G401.6 (cell line): ENCODE measurements around the gene EPO.
"Not testable (repeated sequence)": the region's sequence is repeated elsewhere in the genome, so short reads cannot be mapped to it uniquely, and the experiment has no call there.

Source experiments
- FAIRE-seq: peaks from 2 replicates; lab custom pipeline; 2012; peaks lifted over from hg19 to GRCh38; lab: Jason Lieb, UNC

Gene EPO

DNA sequence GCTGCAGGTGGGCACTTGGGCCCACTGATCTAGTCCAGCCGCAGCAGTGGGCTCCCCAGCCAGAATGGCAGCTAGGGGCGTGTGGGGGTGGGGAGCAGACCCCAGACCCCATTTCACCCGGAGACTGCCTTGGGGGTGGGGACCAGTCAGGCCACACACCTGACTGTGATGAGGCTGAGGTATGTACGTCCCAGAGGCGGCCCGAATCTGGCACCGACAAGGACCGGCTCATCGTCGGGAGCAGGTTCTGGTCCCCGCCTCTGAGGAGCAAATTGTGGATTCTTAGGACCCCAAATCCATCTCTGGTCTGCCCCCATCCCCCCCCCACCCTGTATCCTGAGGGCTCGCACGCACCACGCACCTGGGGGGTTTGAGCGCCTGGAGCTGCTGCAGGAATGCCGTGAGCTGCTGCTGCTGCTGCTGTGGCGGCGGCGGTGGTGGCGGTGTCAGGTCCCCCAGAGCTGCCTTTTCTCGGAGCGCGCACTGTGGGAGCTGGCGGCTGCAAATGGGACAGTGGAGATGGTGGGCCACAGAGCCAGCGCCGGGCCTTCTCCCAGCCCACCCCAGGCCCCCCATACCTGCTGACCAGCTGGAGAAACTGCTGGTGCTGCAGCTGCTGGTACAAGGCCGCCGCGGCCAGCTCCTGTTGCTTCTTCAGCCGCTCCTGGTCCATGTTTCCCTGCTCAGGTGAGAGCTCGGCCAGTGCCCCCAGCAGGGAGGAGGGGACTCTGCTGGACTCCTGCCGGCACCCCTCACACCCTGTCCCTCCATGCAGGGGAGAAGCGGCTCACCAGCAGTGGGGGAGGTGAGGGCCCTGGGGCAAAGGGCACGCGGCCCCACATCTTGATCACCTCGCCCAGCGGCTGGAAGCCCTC is 36.4 kb upstream of the EPO start:
- no peak for FAIRE-seq

DNA sequence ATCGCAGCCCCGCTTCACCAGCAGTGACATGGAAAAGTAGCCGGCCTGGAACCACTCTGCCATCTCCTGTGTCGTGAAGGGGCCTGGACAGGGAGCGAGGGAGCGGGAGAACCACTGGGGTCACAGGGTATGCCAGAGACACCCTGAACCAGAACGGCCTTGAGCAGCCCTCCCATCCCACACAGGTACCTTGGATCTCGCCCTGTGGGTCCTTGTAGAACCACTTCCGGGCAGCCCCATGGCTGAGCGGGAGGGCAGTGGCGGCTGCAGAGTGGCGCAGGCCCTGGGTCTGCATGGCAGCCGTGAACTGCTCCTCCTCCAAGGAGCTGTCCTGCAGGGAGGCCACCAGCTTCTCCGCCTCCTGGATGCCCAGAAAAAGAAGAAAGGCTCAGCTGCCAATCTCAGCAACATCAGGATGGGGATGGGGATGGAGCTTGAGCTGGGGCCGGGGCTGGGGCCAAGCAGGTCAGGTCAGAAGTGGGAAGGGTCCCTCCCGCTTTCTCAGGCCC is 35.7 kb upstream of the EPO start:
- no peak for FAIRE-seq

DNA sequence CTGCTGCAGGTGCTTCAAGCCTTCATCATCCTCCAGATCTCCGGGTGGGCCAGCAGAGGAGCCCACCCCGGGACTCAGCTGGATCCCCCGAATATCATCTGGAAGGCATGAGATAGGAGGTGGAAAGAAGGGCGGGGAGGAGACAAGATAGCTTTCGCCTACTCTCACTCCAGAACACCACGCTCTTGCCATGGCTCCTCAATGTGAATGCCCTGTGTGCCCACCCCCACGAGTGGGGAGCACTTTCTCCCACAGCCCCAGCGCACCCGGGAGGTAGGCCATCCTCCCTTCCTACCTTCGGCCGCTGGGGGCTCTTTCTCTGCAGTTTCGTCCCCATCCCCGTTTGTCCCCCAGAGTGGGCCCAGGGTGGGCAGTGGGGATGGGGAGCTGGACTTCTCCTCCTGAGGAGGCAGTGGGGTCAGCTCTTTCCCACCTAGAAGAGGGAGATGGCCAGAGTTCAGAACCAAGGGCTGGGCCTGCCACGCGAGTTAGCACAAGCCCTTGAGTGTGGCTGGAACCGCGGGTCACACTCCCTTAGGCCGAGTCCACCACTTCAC is 35.1 kb upstream of the EPO start:
- FAIRE-seq = no peak

DNA sequence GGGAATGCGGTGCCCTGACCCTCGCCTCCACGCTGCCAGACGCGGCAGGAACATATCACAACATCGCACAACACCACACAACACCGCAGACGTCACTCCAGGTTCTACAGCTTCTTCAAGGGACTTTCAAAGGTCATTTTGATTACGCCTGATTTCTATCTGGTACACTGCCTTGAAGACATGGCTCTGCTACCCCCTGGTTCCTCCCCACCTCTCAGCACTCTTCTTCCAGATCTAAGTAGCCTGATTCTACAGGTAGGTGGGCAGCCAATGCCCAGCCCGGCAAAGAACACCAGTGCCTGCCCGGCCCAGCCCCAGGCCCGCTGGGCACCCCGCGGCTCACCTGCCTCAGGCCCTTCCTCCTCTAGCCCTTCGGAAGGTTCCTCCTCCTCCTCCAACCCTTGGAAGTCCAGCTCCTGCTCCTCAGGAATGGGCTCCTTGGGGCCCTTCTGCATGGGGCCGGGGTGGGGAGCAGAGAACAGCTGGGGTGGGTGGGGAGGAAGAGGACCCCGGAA is 34.6 kb upstream of the EPO start:
- no peak for FAIRE-seq

DNA sequence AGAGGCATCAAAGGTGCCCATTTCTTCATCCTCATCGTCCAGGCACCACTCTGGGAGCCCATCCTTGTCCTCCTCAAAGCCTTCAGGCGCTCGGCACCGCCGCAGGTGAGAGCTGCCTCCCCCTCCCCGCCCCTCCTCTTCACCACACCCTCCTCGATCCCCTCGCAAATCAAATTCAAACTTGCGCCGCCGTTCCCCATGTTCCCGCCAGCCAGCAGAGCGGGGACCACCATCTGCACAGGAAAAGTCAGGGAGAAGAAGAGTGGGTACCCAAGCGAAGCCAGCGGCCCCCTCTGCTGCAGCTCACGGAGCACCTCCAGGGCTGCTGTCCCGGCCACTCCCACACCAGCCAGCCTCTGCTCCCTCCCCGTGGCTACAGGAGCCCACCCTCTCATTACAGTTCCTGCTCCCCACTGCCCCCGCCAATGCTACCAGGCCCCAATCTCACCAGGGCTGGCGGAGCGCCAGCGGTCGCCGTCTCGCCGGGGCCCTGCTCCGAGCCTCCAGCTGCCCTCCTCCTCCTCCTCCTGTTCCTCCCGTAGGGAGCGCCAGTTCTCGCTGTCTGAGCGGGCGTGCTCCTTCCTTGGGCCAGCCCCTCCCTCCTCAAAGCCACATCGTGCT is 34.0 kb upstream of the EPO start:
- no peak for FAIRE-seq

DNA sequence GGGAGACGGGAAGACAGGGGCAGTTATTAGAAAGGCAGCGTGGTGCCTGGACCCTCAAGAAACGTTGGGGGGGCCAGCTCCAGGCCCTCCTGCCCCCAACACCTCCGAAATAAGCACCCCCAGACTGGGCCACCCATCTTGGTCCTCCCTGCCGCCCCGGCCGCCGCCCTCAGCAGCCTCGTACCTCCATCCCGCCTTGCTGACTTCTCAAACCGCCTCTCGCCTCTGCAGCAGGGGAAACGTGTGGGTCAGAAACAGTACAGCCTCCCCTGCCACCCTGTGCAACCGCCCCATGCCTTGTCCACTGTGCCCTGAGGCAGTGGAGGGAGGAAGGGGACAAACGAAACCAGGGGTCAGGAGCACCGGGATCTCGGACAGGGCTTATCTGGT is 33.5 kb upstream of the EPO start:
- no peak for FAIRE-seq

DNA sequence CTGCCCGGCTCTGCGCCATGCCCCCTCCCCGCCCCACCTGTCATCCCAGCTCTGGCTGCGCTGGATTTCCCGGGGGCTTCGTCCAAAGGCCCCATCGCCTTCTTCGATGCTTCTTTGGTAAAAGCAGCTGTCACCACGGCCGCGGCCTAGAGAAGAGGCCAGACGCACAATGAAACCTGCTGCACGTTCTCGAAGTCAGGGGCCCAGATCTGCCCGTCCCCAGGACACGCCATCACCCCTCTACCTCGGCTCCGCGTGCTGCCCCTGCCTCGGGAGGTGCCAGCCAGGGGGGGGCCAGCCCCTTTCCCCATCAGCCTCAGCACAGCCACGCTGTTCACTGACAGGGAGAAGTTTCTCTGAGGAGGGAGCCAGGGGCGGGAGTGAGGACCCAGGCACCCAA is 33.0 kb upstream of the EPO start:
- no peak for FAIRE-seq

DNA sequence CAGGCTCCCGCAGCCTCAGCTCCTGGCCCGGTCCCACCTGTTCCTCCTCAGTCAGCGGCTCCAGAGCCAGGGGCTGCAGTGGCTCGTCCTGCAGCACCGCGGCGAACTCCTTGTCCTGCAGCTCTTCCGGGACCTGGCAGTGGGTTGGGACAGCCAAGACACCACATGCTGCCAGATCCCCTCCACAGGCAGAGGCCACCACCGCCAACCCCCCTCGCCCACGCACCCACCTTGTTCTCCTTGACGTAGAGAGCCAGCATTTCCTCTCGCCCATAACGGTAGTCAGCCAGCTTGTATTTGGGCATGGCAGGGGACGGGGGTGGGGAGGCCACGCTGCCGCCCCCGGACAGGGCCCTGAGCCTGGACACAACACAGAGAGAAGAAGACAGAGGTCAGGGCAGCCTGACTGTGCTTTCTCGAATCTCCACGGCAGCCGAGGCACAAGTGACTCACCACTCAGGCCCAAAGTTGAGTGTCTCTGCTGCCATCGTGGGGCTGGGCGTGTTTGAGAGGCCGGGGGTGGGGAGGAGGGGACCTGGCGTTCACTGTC is 32.4 kb upstream of the EPO start:
- FAIRE-seq = no peak

DNA sequence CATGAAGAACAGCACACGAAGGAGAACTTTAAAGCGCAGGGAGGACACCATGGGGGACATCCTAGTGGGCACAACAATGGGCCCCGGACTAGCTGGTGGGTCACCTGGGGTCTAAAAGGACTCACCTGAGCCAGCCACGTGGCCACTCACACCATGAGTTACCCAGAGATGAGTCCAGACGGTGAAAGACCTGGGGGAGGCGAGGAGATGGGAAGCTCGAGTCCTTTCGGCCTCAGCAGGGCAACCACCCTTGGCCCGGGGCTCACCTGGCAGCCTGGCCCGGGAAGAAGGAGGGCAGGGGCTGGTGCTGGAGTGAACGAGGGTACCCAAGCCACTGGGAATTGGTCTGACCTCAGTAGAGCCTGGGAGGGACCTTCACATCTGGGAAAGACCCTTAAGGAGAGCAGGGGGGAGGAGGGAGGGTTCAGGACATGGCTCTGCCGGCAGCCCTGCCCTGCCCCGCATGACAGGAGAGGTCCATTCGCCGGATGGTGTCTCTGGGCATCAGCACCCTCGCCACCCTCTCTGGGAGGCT is 31.9 kb upstream of the EPO start:
- no peak for FAIRE-seq

DNA sequence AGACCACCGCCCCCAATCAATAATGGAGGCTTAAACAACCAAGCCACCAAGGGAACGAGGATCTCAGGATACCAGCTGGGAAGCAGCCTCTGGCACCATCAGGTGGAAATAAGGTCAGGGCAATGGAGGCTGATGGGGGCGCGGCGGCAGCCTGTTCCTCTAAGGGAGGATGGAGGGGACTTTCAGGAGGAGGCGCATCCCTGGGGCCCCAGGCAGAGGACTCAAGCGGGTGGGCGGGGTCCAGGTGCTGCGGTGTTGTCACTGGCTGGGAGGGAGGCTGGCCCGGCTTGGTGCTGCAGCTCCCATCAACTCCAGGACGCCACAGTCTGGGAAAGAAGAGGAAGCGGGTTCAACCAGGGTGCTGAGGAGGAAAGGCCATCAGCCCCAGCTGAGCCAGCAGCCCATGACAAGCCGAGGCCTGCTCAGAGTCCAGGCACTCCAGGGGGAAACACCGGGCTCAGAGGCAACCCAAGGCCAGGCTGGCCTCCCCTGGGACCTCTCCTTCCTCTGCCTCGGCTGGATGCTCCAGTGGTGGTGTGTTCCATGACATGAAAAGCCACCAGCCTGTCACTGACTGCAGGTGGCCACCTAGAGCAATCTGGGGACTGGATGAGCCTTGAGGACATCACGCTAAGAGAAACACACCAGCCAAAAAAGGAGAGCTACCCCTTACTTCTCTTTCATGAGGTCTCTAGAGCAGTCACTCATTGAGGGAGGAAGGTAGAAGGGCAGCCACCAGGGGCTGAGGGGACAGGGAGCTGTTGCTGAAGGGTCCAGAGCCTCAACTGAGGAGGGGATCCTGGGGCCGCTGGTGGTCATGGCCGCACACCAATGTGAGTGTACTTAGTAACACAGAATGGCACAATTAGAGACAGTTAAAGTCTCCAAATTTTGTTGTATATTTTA is 30.8 kb upstream of the EPO start:
- no peak for FAIRE-seq

DNA sequence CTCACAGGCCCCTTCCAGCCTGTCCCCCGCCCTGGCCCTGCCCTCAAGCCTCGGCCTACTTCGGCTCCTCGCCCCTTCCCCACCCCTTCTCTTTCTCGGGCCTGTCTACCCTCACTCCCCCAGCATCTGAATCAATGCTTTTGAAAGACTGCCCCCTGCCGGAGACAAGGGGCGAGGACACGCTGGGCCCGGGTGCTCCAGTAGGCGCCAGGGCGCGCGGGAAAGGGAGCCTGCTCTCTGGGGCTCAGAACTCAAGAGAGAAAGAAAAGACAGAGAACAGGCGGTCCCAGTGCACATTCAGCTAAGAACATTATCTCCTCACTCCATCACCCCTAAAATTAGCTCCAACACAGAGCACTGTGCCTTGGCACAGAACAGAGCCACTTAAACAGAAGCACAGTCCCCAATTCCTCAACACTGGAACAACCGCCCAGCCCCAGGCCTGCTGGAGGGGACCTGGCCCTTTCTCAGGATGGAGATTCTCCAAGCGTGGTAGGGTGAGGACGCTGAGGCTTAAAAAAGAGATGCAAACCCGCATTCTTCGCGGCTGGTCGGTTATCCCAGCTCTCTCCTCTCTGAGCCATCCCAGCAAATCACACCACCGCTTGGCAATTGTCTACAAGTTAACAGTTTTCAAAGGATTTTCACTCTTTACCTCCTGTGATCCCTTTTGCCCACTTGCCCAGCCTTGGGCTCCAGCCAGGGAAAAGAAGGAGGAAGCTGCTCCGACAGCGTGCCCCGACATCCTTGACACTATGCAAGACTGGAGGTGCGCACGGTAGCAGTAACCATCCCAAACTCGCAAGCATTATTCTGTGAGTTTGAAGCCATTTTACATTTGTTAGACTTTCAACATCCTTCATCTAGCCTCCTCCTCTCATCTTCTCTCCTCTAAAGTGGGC is 28.3 kb upstream of the EPO start:
- FAIRE-seq = peak; percentile 81

DNA sequence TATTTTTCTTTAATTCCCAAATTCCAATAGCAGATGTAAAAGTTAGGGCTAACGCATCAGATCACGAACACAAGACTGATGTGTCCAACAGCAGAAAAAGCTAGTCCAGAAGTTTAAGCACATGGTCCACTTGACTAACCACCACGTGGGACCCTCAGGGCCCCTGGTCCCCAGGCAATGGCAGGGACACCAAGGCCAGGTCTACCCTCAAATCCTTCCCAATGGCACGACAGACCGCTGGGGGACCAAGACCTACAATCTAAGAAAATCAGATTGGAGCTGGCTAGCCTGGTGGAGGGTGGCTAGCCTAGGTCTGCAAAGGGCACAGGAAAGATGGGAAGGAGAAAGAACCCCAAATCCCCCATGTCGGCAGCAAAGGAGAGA is 27.7 kb upstream of the EPO start:
- FAIRE-seq = no peak

DNA sequence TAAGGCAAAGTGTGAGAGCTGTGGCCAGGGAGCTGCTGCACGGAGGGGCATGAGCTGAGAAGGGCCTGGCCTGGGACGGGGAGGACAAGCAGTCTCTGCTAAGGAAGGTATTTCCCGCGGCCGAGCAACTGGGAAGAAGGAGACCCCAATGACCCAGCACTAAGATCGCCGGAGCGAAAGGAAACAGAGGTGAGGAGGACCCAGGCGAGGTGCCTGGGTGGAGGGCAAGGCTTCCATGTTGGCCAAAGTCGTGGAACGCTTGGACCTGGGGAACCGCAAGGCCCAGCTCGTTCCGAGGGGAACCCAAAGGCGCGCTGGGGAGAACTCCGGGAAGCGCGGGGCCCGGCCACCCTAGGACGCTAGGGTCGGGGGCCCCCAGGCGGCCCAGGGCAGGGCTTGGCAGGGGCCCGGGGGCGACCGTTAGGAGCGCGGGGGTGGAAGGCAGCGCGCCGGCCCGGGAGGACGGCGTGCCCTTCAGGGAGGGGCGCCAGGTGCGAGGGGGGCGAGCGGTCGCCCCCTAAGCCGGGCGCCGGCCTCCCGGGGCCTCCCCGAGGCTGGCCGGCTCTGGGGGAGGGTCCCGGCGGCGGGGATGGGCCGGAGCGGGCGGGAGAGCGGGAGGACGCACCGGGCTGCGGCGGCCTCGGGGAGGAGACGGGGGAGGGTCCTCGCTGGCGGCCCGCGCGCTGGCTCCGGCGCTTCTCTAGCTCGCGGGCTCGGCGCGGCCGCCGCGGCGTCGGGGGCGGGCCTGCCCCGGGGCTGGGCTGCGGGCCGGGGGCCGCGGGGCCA is 26.8 kb upstream of the EPO start:
- no peak for FAIRE-seq

DNA sequence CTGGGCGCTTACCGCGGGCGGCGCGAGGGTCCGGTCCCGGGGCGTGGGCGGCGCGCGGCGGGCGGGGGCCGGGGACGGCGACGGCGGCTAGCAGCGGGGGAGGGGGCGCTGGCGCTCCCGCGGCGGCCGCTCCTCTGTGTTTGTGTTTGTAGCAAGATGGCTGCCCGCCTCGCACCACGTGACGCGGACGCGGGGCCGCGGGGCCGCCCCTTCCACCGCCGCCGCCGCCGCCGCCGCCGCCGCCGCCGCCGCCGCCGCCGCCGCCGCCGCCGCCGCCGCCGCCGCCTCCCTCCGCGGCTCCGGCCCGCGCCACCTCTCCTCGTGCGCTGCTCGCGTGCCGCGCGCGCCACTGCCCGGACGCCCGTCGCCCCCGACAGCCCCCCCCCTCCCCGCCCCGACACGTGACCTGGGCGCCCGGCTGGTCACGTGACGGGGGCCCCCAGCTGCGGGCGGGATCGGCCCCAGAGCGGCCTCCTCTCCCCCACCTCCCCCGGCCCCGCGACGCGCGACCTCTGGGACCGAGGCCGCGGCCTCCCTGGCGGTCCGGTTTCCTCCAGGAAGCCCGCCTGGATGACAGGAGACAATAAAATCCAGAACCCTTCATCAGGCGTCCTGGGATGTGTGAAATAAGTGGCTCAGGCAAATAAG is 26.0 kb upstream of the EPO start, which contains the start of gene GIGYF1:
GIGYF1 (minus strand) TSS at position 153 of the 648 bp plus-strand sequence. CDS start 6,012 bp downstream, outside the sequence.
- FAIRE-seq = no peak

DNA sequence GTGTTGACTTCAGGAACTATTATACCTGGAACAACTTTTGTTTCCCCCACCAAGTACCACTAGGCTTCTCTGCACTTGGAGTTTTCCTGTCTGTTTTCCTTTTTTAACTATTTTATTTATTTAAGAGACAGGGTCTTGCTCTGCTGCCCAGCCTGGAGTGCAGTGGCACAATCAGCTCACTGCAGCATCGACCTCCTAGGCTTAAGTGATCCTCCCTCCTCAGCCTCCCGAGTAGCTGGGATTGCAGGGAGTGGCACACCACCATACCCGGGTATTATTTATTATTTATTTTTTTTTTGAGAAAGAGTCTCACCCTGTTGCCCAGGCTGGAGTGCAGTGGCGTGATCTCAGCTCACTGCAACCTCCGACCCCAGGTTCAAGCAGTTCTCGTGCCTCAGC is 24.1 kb upstream of the EPO start:
- FAIRE-seq = no peak

DNA sequence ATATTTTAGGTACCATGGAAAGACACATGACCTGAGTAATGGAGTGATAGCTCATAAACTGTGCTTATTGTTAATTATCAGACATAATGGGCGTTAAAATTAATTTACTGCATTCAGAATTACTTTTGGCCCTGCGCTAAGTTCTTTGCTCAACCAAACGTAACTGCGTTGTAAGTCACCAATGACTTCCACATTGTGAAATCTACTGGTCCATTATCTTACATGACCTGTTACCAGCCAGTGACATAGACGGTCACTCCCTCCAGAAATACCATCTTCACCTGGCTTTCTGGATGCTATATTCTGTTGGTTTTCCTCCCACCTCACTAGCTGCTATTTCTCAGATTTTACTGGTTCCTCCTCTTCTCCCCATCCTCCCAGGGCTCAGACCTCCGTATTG is 21.2 kb upstream of the EPO start:
- FAIRE-seq = no peak

DNA sequence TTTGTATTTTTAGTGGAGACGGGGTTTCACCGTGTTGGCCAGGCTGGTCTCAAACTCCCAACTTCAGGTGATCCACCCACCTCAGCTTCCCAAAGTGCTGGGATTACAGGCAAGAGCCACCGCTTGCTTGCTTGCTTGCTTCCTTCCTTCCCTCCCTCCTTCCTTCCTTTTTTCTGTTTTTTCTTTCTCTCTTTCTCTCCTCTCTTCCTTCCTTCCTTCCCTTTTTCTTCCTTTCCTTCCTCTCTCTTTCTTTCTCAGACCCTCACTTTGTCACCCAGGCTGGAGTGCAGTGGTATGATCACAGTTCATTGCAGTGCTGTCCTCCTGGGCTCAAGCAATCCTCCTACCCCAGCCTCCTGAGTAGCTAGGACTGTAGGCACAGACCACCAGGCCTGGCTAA is 19.2 kb upstream of the EPO start:
- FAIRE-seq = not testable (repeated sequence)

DNA sequence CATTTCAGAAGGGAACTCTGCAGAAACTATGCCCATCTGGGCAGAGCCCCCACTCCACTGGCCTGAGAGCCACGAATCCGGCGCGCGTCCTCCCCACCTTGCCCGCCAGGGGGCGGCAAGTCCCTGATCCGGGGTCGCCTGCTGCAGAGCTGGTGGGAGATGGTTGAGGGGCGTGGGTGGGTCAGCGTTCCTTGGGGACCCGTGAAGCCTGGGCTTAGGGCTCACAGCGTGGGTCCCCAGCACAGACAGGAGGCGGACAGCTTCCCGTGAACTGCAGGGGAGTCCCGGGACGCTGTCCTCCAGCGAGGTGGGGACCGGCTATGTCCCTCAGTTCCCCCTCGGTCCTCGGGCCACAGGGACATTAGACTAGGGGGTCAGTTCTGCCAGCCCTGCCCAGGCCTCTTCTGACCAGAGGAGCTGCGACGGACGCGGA is 14.9 kb upstream of the EPO start:
- FAIRE-seq = no peak
